NT2/D1 (cell line): Measurements from ENCODE around the gene ATP6V0C.

Source experiments
- YY1 ChIP-seq: IDR thresholded peaks from 2 replicates; pipeline ENCODE4 v1.6.1; 2011; ENCODE audit not compliant: insufficient read length, insufficient read depth
- ZNF274 ChIP-seq: IDR thresholded peaks from 2 replicates; pipeline ENCODE4 v1.6.1; 2011; ENCODE audit warnings: mild to moderate bottlenecking, low read depth, low read length

GRCh38 chr16:2515180-2515851 is 1.6 kb downstream of the ATP6V0C start:
- no peak for TF ChIP-seq YY1
- no peak for TF ChIP-seq ZNF274
